GM12891 (cell line): ENCODE results near the gene FFAR1.
A peak's percentile ranks its signal among the peaks of the same experiment; 100 is the strongest.

Experiments
- DNase-seq: peaks from one replicate; pipeline ENCODE4 v3.0.0; 2011; ENCODE audit warnings: low spot score; ENCODE audit not compliant: insufficient read length
- FAIRE-seq: peaks from 2 replicates; lab custom pipeline; 2011; peaks lifted over from hg19 to GRCh38; lab: Jason Lieb, UNC
- PAX5 ChIP-seq: IDR thresholded peaks from 2 replicates; pipeline ENCODE4 v1.6.1; 2011; ENCODE audit warnings: low read length, moderate library complexity, mild to moderate bottlenecking; ENCODE audit not compliant: insufficient read depth, severe bottlenecking
- POLR2A ChIP-seq: IDR thresholded peaks from 2 replicates; pipeline ENCODE4 v1.6.1; 2011; ENCODE audit warnings: low read depth, low read length, control low read depth
- POLR2AphosphoS5 ChIP-seq: IDR thresholded peaks from 2 replicates; pipeline ENCODE4 v1.6.1; 2011; ENCODE audit warnings: low read depth, low read length, control low read depth
- POU2F2 ChIP-seq: IDR thresholded peaks from 2 replicates; pipeline ENCODE4 v1.6.1; 2011; ENCODE audit warnings: low read depth, mild to moderate bottlenecking, control low read depth, low read length, moderate library complexity
- SPI1 ChIP-seq: IDR thresholded peaks from 2 replicates; pipeline ENCODE4 v1.6.1; 2011; ENCODE audit warnings: low read depth, low read length, control low read depth
- TAF1 ChIP-seq: IDR thresholded peaks from 2 replicates; pipeline ENCODE4 v1.6.1; 2011; ENCODE audit warnings: low read depth, low read length, control low read depth

Gene FFAR1

DNA sequence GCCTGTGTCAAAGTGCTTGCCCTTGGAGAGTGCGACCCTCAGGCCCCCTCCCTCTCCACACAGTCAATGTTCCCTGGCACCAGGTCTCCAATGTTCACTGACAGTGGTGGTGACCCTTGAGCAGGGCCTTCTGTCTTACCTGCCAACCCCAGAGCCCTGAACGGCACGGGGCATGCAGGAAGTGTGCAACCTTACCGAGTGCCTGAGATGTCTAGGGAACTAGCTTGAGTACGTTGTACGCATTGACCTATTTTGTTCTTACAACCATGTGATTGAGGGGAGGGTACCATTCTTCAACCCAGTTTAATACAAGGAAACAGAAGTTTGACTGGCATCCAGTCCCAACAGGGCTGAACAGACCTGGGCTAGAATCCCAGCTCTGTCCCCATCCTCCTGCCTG is 42.5 kb upstream of the FFAR1 start:
- no peak for DNase-seq
- TF ChIP-seq POLR2AphosphoS5 (no peak), POU2F2 (no peak), SPI1 (no peak)
- peak; percentile 82 for FAIRE-seq

DNA sequence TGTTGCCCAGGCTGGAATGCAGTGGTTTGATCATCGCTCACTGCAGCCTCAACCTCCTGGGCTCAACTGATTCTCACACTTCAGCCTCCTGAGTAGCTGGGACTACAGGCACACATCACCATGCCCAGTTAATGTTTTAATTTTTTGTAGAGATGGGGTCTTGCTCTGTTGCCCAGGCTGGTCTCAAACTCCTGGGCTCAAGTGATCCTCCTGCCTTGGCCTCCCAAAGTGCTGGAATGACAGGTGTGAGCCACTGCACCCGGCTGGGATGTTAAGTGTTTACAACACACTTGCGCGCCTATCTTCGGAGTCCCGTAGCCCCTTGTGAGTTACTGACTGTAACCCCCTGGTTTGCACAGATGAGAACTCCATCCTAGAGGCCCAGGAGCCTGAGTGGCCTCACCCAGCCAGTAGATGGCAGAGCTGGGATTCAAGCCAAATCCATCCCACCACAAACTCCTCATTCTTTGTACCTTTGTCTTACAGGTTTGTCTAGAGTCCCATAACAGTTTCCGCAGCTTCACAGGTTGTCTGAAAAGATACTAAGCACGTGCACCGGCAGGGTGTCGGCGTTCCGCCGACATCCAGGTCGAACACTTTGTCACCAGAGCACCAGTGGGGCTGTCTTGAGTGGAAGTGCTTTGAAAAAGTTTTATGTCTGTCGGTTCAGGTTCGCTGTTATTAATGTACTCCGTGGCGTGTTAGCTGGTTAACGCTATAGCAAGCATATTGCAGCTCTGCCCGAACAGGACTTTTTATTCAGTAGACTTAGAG is 41.0 kb upstream of the FFAR1 start:
- no peak for TF ChIP-seq TAF1
- no peak for TF ChIP-seq SPI1
- no peak for TF ChIP-seq PAX5
- no peak for TF ChIP-seq POU2F2
- no peak for TF ChIP-seq POLR2A
- TF ChIP-seq POLR2AphosphoS5: no peak
- FAIRE-seq (peak; percentile 50), DNase-seq (no peak)

DNA sequence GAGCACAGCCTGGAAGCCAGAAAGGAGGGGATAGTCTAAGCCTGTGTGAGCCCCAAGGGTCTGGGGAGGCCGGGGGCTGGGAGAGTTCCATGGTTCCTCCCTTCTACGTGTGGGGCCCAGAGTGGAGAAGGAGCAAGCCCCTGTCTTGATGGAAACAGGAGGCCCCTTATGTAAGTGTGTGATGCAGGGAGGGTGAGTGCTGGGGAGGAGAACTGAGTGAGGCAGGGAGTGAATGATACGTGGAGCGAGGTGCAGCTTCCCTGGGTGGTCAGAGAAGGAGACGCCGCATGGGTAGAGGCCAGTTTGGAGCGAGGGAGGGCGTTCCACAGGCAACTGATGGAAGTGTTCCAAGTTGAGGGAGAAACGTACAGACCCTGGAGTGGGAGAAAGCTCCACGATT is 39.8 kb upstream of the FFAR1 start:
- FAIRE-seq: no peak
- no peak for DNase-seq

DNA sequence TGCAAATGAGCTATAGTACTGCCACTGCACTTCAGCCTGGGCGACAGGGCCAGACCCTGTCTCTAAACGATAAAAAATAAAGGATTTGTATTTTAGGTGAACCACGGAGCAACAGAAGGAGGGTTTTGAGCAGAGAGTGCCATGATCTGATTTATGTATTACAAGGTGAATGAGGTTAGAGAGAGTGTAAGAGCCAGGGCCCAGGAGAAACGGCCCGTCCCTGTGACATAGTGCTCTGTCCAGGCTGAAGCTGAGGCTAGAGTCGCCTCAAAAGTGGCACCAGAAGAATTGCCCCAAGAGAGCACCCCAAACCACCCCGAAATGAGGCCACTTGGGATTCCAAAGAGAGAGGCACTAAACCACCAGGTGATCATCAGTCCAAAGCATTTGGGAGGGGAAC is 38.8 kb upstream of the FFAR1 start:
- DNase-seq (no peak), FAIRE-seq (no peak)
- TF ChIP-seq POLR2AphosphoS5 (no peak), POU2F2 (no peak), PAX5 (no peak), SPI1 (no peak), TAF1 (no peak), POLR2A (no peak)

More for the DNA sequence above, 39.8 kb upstream of the FFAR1 start:
- no peak for TF ChIP-seq POLR2A

DNA sequence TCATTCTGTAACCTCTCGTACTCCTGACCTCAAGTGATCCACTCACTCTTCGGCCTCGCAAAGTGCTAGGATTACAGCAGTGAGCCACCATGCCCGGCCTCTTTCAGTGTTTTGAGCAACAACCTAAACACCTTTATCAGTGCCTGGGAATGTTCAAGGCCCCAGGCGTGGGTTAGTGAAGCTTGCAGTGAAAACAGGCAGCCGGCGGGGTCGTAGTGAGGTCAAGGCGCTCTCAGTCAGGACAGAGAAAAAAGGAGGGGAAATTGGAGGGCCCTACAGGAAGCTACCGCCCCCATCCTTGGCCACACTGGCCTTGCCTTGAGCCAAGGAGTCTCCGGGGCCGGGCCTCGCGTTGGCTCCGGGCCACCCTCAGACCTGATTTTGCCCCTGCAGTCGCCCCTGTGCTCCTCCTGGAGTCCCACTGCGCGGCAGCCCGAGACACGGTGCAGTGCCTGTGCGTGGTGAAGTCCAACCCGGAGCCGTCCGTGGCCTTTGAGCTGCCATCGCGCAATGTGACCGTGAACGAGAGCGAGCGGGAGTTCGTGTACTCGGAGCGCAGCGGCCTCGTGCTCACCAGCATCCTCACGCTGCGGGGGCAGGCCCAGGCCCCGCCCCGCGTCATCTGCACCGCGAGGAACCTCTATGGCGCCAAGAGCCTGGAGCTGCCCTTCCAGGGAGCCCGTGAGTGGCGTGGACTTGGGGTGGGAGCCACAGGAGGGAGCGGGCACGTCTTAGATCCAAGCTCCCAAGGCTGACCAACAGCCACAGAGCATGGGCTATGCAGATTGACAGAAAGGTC is 38.0 kb upstream of the FFAR1 start:
- no peak for TF ChIP-seq POU2F2
- no peak for TF ChIP-seq PAX5
- no peak for TF ChIP-seq POLR2A
- TF ChIP-seq SPI1: no peak
- no peak for TF ChIP-seq TAF1
- no peak for DNase-seq
- FAIRE-seq: no peak

DNA sequence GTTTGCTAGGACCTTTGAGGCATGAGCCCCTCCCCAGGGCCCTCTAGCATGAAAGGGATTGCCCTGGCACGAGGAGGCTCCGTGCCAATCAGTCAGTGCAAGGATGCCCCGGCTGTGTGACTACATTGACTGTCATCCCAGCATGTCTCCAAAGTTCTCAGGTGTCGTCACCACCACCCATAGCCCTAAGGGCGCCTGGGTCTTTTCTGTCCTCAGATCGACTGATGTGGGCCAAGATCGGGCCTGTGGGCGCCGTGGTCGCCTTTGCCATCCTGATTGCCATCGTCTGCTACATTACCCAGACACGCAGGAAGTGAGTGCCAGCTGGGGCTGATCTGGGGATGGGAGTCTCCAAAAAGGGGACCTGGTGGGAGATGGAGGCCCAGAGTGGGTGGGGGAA is 37.4 kb upstream of the FFAR1 start:
- DNase-seq (no peak), FAIRE-seq (no peak)
- TF ChIP-seq SPI1: no peak
- no peak for TF ChIP-seq PAX5

DNA sequence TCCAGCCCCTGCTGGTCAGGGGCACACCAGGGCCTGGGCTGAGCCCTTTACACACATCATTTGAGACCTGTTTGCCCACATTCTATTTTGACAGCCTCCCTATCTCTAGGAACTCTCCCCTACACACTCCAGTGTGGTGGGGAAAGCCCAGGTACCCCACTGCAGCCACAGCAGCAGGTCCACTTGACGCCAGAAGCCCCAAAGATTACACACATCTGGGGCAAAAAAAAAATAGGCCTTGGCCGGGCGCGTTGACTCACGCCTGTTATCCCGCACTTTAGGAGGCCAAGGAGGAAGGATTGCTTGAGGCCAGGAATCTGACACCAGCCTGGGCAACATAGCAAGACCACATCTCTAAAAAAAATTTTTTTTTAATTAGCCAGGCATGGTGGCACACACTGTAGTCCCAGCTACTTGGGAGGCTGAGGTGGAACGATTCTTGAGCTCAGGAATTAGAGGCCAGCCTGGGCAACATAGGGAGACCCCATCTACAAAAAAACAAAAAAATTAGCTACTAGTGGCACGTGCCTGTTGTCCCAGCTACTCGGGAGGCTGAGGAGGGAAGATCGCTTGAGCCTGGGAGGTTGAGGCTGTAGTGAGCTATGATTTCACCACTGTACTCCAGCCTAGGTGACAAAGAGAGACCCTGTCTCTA is 36.8 kb upstream of the FFAR1 start:
- TF ChIP-seq POU2F2: no peak
- TF ChIP-seq SPI1: no peak
- TF ChIP-seq POLR2A: no peak
- no peak for TF ChIP-seq PAX5
- no peak for TF ChIP-seq TAF1
- TF ChIP-seq POLR2AphosphoS5: no peak
- no peak for DNase-seq
- no peak for FAIRE-seq

DNA sequence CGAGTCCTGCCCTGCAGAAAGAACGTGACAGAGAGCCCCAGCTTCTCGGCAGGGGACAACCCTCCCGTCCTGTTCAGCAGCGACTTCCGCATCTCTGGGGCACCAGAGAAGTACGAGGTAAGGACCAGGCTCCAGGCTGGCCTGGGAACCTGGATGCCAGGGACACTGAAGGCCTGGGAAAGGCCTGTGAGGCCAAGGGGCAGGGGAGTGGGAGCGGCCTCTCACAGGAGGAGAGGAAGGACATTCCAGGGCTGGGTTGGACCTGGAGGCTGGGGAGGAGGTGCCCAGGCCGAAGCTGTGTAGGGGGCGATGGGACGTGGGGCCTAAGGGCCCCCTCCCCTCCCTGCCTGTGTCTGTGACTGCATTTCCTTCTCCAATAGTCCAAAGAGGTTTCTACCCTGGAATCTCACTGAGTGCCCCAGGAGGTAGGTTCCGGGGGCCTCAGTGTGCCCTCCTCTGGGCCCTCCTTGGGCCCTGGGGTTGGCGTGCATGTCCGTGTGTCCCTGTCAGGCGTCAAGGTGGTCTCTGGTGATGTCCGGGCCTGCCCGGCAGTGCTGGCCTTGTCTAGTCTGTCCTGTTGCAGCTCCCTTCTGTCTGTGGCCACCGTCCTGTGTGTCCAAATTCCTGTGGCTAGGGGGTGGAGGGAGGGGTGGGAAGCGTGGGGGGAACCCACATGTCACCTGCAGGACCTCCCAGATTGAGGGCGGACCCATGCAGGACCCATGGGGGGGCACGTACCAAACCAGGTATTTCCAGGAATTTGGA is 35.6 kb upstream of the FFAR1 start:
- no peak for TF ChIP-seq TAF1
- TF ChIP-seq SPI1: no peak
- TF ChIP-seq POU2F2: no peak
- no peak for TF ChIP-seq POLR2A
- no peak for TF ChIP-seq PAX5
- no peak for TF ChIP-seq POLR2AphosphoS5
- no peak for DNase-seq
- no peak for FAIRE-seq

DNA sequence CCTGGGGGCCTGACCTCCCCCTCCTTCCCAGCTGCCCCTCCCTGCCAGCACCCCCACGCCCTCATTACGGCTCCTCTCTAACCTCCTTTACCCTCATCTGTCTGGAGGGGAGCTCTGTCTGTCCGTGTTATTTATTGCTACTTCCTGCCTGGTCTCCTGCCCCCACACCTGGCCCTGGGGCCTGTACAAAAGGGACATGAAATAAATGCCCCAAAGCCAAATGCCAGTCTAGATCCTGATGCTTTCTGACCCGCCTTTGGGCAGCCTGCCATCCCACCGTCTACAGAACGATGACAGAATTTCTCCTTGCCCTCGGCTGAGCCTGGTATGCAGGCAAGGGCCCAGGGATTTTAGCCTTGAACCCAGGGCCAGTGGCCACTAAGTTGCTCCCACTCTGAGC is 34.1 kb upstream of the FFAR1 start:
- FAIRE-seq (no peak), DNase-seq (no peak)
- TF ChIP-seq POU2F2: no peak
- no peak for TF ChIP-seq PAX5
- no peak for TF ChIP-seq TAF1
- no peak for TF ChIP-seq POLR2A
- TF ChIP-seq POLR2AphosphoS5: no peak
- TF ChIP-seq SPI1: no peak

DNA sequence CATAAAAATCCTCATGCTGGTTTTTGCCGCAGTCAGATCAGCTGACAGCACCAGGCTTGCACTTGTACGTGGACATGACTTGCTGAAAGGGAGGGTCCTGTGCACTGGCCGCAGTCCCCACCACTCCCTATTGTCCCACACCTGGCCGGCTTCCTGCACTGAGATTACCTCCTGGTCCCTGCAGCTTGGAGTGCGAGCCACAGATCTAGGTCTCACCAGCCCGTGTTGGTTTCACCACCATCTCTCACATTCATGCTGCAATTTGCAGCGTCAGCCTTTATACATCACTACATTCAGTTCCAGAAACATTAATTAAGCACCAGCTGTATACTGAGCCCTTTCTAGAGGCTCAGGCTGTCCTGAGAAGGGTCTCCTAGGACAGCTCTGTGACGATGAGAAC is 33.7 kb upstream of the FFAR1 start:
- FAIRE-seq: no peak

More for the DNA sequence above, 33.7 kb upstream of the FFAR1 start:
- no peak for DNase-seq
- TF ChIP-seq POU2F2 (no peak), PAX5 (no peak), SPI1 (no peak)
